GM21723 (cell line): Measurements from ENCODE around the gene MOG.

ENCODE experiments used
- ATAC-seq: cut with Tn5 transposase; IDR thresholded peaks from one replicate; pipeline ENCODE4 v1.9.1; 2021; ENCODE audit warnings: mild to moderate bottlenecking, moderate library complexity; ENCODE audit not compliant: unreplicated experiment

The MOG gene

GRCh38 chr6:29656798-29657197 is at the start of gene MOG:
TSS of gene MOG (plus strand) at chr6:29657092. CDS start at chr6:29657210, 118 bp downstream.
- ATAC-seq: no peak

GRCh38 chr6:29608131-29608530 is 48.8 kb upstream of the MOG start:
- ATAC-seq: no peak

GRCh38 chr6:29610540-29610939 is 46.4 kb upstream of the MOG start:
- no peak for ATAC-seq

GRCh38 chr6:29611426-29611825 is 45.5 kb upstream of the MOG start:
- ATAC-seq: no peak

GRCh38 chr6:29617782-29618554 is 38.9 kb upstream of the MOG start:
- ATAC-seq: no peak

- ATAC-seq: no peak
Measured at GRCh38 chr6:29619578-29620160, 37.2 kb upstream of the MOG start.

GRCh38 chr6:29620630-29621029 is 36.3 kb upstream of the MOG start:
- ATAC-seq: no peak

- no peak for ATAC-seq
Measured at GRCh38 chr6:29624520-29624961, 32.4 kb upstream of the MOG start.

GRCh38 chr6:29625337-29625930 is 31.5 kb upstream of the MOG start:
- ATAC-seq: no peak

- ATAC-seq: no peak
Measured at GRCh38 chr6:29626948-29627754, 29.7 kb upstream of the MOG start.

- no peak for ATAC-seq
Measured at GRCh38 chr6:29627755-29628418, 29.0 kb upstream of the MOG start.

- ATAC-seq: no peak
Measured at GRCh38 chr6:29628419-29629281, 28.2 kb upstream of the MOG start.

GRCh38 chr6:29629571-29629970 is 27.3 kb upstream of the MOG start:
- no peak for ATAC-seq

GRCh38 chr6:29630315-29630714 is 26.6 kb upstream of the MOG start:
- ATAC-seq: no peak

GRCh38 chr6:29631209-29631810 is 25.6 kb upstream of the MOG start:
- no peak for ATAC-seq

GRCh38 chr6:29631860-29632731 is 24.8 kb upstream of the MOG start:
- ATAC-seq: peak; percentile 27

GRCh38 chr6:29632789-29633533 is 23.9 kb upstream of the MOG start, which contains the start of gene GABBR1:
TSS of gene GABBR1 (minus strand) at chr6:29633183. CDS start at chr6:29632385, 798 bp downstream.
- ATAC-seq: peak; percentile 82

- ATAC-seq: no peak
Measured at GRCh38 chr6:29633534-29633905, 23.4 kb upstream of the MOG start.
